HepG2 (cell line): ENCODE data around the gene C20orf96. TPM values are rescaled to one million over a fixed set of nuclear protein-coding genes. Genes with fewer than 3 reads are reported as not detected.

Experiments used
- FLYWCH1 ChIP-seq: sonication (generic); formaldehyde crosslinking; IDR thresholded peaks from 2 replicates; pipeline ENCODE4 v1.8.1; 2023; ENCODE audit warnings: mild to moderate bottlenecking, missing genetic modification reagents
- GATAD2A ChIP-seq: IDR thresholded peaks from 2 replicates; pipeline ENCODE4 v1.6.1; 2016
- GMEB2 ChIP-seq: IDR thresholded peaks from 2 replicates; pipeline ENCODE4 v1.6.1; 2016; ENCODE audit warnings: missing biosample characterization, missing genetic modification reagents, low read depth
- HNF4G ChIP-seq, 2 experiments: sonication (generic) in 1 of 2; formaldehyde crosslinking in 1 of 2; IDR thresholded peaks; 2 replicates each; pipeline versions ENCODE4 v1.4.0 to v1.6.1; 2011 to 2020; ENCODE audit warnings: borderline replicate concordance in 2 of 2, low read depth in 2 of 2, mild to moderate bottlenecking in 2 of 2, low read length in 1 of 2, missing genetic modification reagents in 1 of 2, moderate library complexity in 1 of 2
- LRRFIP1 ChIP-seq: sonication (generic); formaldehyde crosslinking; conservative IDR thresholded peaks from 2 replicates; pipeline ENCODE4 v1.4.0; 2020; ENCODE audit warnings: missing genetic modification reagents
- MYC ChIP-seq: sonication (generic); formaldehyde crosslinking; IDR thresholded peaks from 2 replicates; pipeline ENCODE4 v1.9.0; 2021; ENCODE audit warnings: missing genetic modification reagents, borderline replicate concordance
- SALL2 ChIP-seq: sonication (generic); formaldehyde crosslinking; IDR thresholded peaks from 2 replicates; pipeline ENCODE4 v1.8.1; 2023; ENCODE audit warnings: mild to moderate bottlenecking, missing genetic modification reagents, inconsistent platforms
- SMARCC2 ChIP-seq: fragments of 450-650 bp; IDR thresholded peaks from 2 replicates; pipeline ENCODE4 v1.6.1; 2017; ENCODE audit warnings: antibody characterized with exemption, mild to moderate bottlenecking
- SNRNP70 ChIP-seq: fragments of 200-400 bp; formaldehyde crosslinking; IDR thresholded peaks from 2 replicates; pipeline ENCODE4 v1.6.1; 2017; ENCODE audit warnings: mild to moderate bottlenecking, low read depth, low read length, moderate library complexity
- ZBTB34 ChIP-seq: sonication (generic); formaldehyde crosslinking; IDR thresholded peaks from 2 replicates; pipeline ENCODE4 v1.8.0; 2022; ENCODE audit warnings: mild to moderate bottlenecking, missing genetic modification reagents
- ZBTB43 ChIP-seq: sonication (generic); formaldehyde crosslinking; conservative IDR thresholded peaks from 2 replicates; pipeline ENCODE4 v1.4.0; 2020; ENCODE audit warnings: missing genetic modification reagents
- ZNF362 ChIP-seq: sonication (generic); formaldehyde crosslinking; IDR thresholded peaks from 2 replicates; pipeline ENCODE4 v1.4.0; 2020; ENCODE audit warnings: missing genetic modification reagents, mild to moderate bottlenecking, borderline replicate concordance
- ZNF501 ChIP-seq: sonication (generic); formaldehyde crosslinking; IDR thresholded peaks from 2 replicates; pipeline ENCODE4 v1.5.1; 2020; ENCODE audit warnings: mild to moderate bottlenecking, moderate library complexity, missing genetic modification reagents
- ZNF530 ChIP-seq: sonication (generic); formaldehyde crosslinking; IDR thresholded peaks from 2 replicates; pipeline ENCODE4 v1.5.0; 2020; ENCODE audit warnings: low read depth, mild to moderate bottlenecking, missing genetic modification reagents
- ZNF570 ChIP-seq: sonication (generic); formaldehyde crosslinking; IDR thresholded peaks from 2 replicates; pipeline ENCODE4 v1.4.0; 2020; ENCODE audit warnings: mild to moderate bottlenecking, missing genetic modification reagents, borderline replicate concordance
- ZNF616 ChIP-seq: sonication (generic); formaldehyde crosslinking; IDR thresholded peaks from 2 replicates; pipeline ENCODE4 v1.5.0; 2020; ENCODE audit warnings: low read depth, mild to moderate bottlenecking, missing genetic modification reagents
- ZNF652 ChIP-seq: IDR thresholded peaks from 2 replicates; pipeline ENCODE4 v1.6.1; 2016; ENCODE audit warnings: low read depth, borderline replicate concordance
- ZNF709 ChIP-seq: sonication (generic); formaldehyde crosslinking; IDR thresholded peaks from 2 replicates; pipeline ENCODE4 v1.5.0; 2020; ENCODE audit warnings: mild to moderate bottlenecking, missing genetic modification reagents
- ZSCAN21 ChIP-seq: sonication (generic); formaldehyde crosslinking; IDR thresholded peaks from 2 replicates; pipeline ENCODE4 v1.8.0; 2022; ENCODE audit warnings: mild to moderate bottlenecking, missing genetic modification reagents, moderate library complexity, borderline replicate concordance
- ZSCAN31 ChIP-seq: sonication (generic); formaldehyde crosslinking; IDR thresholded peaks from 2 replicates; pipeline ENCODE4 v1.5.0; 2020; ENCODE audit warnings: low read depth, mild to moderate bottlenecking, missing genetic modification reagents
- polyA plus RNA-seq, 8 experiments: library from polyadenylated mRNA; depleted of rRNA in 3 of 8; stranded (reverse) in 7 of 8; unstranded in 1 of 8; fragments of >200 nt; fragmentation: Illumina TruSeq in 4 of 8; extraction: Trizol in 4 of 8; gene quantifications; 2 replicates each; pipeline versions ENCODE4 v1.2.1 to v1.2.3, GENCODE V29; 2011 to 2016; ENCODE audit warnings: low read depth in 4 of 8, missing spikeins in 1 of 8, mixed read lengths in 1 of 8; ENCODE audit not compliant: insufficient read depth in 1 of 8
- total RNA-seq, 5 experiments: library from RNA; depleted of rRNA; stranded (reverse); fragments of >200 nt; fragmentation: Illumina TruSeq; extraction: Trizol; gene quantifications; 2 replicates each; pipeline ENCODE4 v1.2.3, GENCODE V29; 2016; ENCODE audit warnings: low read depth in 1 of 5

The C20orf96 gene
- total and polyA plus RNA-seq, 2 of the 13 experiments (the other 11 are each of a cell fraction or from before 2014, with no cell fraction given), result 3.8 to 20.6 TPM

- no peak; the same call in none of the 2 replicates for TF ChIP-seq ZSCAN21 (CRISPR knock-in tag)
- TF ChIP-seq LRRFIP1 (CRISPR knock-in tag), result no peak
- TF ChIP-seq ZSCAN31 (CRISPR knock-in tag), result peak; percentile 74; the same call in 1 of the 2 replicates
- TF ChIP-seq GATAD2A (CRISPR knock-in tag), result no peak
- no peak for TF ChIP-seq ZNF616 (CRISPR knock-in tag)
- no peak for TF ChIP-seq ZNF501 (CRISPR knock-in tag)
- no peak for TF ChIP-seq ZNF652
- peak; percentile 78; the same call in 1 of the 2 replicates for TF ChIP-seq MYC (CRISPR knock-in tag)
- no peak for TF ChIP-seq SMARCC2
- peak; percentile 48 for TF ChIP-seq GMEB2 (CRISPR knock-in tag)
- peak; percentile 52; the same call in 1 of the 2 replicates for TF ChIP-seq SALL2 (CRISPR knock-in tag)
- TF ChIP-seq ZBTB34 (CRISPR knock-in tag), result peak; percentile 73; the same call in 1 of the 2 replicates
- TF ChIP-seq ZBTB43, result no peak; the same call in 1 of the 2 replicates
- peak; percentile 46; the same call in 1 of the 2 replicates for TF ChIP-seq HNF4G (IDR thresholded peaks at IDR 0.05; ENCODE audit: borderline replicate concordance, low read depth, low read length)
- peak; percentile 31; the same call in 1 of the 2 replicates for TF ChIP-seq HNF4G (CRISPR knock-in tag; IDR thresholded peaks at IDR 0.05; ENCODE audit: borderline replicate concordance, low read depth)
- TF ChIP-seq SNRNP70, result 0 out of 2 replicates have a peak, but pooled peaks have one; percentile 64
- peak; percentile 77 for TF ChIP-seq ZNF709 (CRISPR knock-in tag)
- TF ChIP-seq FLYWCH1, result no peak
- no peak; the same call in 1 of the 2 replicates for TF ChIP-seq ZNF362
- TF ChIP-seq ZNF530 (CRISPR knock-in tag), result no peak
- 0 out of 2 replicates have a peak, but pooled peaks have one; percentile 12 for TF ChIP-seq ZNF570
Measured at GRCh38 chr20:325045-325888, 34.7 kb upstream of the C20orf96 start, which contains the start of gene SOX12 (continued).
